Esophagus muscularis mucosa (tissue), 3 donors: ENCODE results near the gene TMEM140.

Experiments
- CTCF ChIP-seq, 3 experiments: fragments of 200-600 bp in 2 of 3; fragments of 450-650 bp in 1 of 3; sonication (generic) in 2 of 3; IDR thresholded peaks; one replicate each; pipeline ENCODE4 v1.5.1; 2017 to 2019; ENCODE audit warnings: antibody characterized with exemption in 3 of 3, mild to moderate bottlenecking in 2 of 3, moderate library complexity in 1 of 3
- POLR2AphosphoS5 ChIP-seq, 2 donors: sonication (generic); formaldehyde crosslinking; IDR thresholded peaks; one replicate each; pipeline ENCODE4 v1.6.1; 2017; ENCODE audit warnings: antibody characterized with exemption in 2 of 2

GRCh38 chr7:135181261-135181928 is 33.5 kb downstream of the TMEM140 start:
- TF ChIP-seq CTCF (IDR thresholded peaks at IDR 0.05) (no peak), POLR2AphosphoS5 (IDR thresholded peaks at IDR 0.05) (no peak)
